Measurements from ENCODE around the gene ARHGAP15.
"Not testable (repeated sequence)": the region's sequence is repeated elsewhere in the genome, so short reads cannot be mapped to it uniquely, and the experiment has no call there.

Gene ARHGAP15

GRCh38 chr2:143524559-143525401 is 395.6 kb downstream of the ARHGAP15 start:
- Histone ChIP-seq H3K27ac (ENCODE audit: low read length) (no peak overlapping the region), H3K27me3 (ENCODE audit: low read depth, low read length) (no peaks in the 10 kb centered on the region), H3K4me1 (ENCODE audit: control insufficient read depth in 1 of 2, insufficient read depth in 2 of 2, low read length in 2 of 2) (peaks cover 4 to 24% of the 10 kb centered on the region in 2 donors), H3K36me3 (ENCODE audit: control insufficient read depth in 1 of 2, insufficient read depth in 2 of 2, low read length in 2 of 2) (no peaks in the 10 kb centered on the region), H3K4me3 (ENCODE audit: low read depth in 1 of 2, low read length in 2 of 2) (no peak overlapping the region), H3K9me3 (ENCODE audit: control insufficient read depth in 1 of 2, low read length in 2 of 2) (no peaks in the 10 kb centered on the region)

- Histone ChIP-seq H3K27me3 (ENCODE audit: low read depth, low read length) (no peaks in the 10 kb centered on the region), H3K4me1 (ENCODE audit: control insufficient read depth in 1 of 2, insufficient read depth in 2 of 2, low read length in 2 of 2) (peaks cover 4 to 24% of the 10 kb centered on the region in 2 donors), H3K4me3 (ENCODE audit: low read depth in 1 of 2, low read length in 2 of 2) (no peak overlapping the region), H3K36me3 (ENCODE audit: control insufficient read depth in 1 of 2, insufficient read depth in 2 of 2, low read length in 2 of 2) (no peaks in the 10 kb centered on the region), H3K9me3 (ENCODE audit: control insufficient read depth in 1 of 2, low read length in 2 of 2) (no peaks in the 10 kb centered on the region), H3K27ac (ENCODE audit: low read length) (no peak overlapping the region)
Measured at GRCh38 chr2:143525402-143525860, 396.2 kb downstream of the ARHGAP15 start.

DNA sequence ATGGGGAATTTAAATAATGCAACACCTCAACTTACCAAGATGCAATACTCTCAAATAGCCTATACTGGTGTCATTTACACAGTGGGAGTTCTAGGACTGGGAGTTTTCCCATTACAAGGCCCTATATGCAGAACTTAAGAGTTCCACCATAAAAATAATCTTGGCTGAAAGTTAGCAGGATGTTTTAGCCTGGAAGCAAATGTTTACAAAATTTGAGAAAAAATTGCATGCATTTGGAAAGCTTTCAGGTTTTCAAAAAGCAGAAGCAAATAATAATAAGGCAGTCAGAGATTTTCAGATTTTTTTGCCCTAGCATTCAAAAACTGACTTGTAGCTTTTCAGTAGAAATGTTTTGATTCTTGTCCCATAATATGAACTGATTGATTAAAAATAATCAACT is 397.3 kb downstream of the ARHGAP15 start:
- no peaks in the 10 kb centered on the region for H3K27me3 ChIP-seq (ENCODE audit: low read depth, low read length)
- H3K9me3 ChIP-seq (ENCODE audit: control insufficient read depth in 1 of 2, low read length in 2 of 2) = no peaks in the 10 kb centered on the region
- no peaks in the 10 kb centered on the region for H3K36me3 ChIP-seq (ENCODE audit: control insufficient read depth in 1 of 2, insufficient read depth in 2 of 2, low read length in 2 of 2)
- H3K4me1 ChIP-seq (ENCODE audit: control insufficient read depth in 1 of 2, insufficient read depth in 2 of 2, low read length in 2 of 2) = peaks cover 4 to 24% of the 10 kb centered on the region in 2 donors
- no peak overlapping the region for H3K27ac ChIP-seq (ENCODE audit: low read length)
- no peak overlapping the region for H3K4me3 ChIP-seq (ENCODE audit: low read depth in 1 of 2, low read length in 2 of 2)

DNA sequence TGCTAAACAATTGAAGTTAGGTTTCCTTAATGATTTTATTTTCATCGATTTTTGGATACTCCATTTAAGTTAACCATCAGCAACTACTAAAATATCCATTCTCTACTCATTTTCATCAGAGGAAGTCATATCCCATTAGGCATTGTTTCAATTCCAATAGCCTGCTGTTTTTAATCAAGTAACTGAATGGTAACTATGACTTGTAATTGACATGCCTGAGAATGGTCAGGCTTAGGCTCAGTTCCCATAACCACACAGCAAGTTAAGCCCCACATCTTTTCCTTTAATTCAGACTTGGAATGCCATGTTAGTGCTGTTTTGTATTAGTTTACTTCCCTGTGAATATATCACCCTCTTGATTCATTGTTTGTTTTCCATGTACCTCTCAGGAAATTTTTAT is 398.8 kb downstream of the ARHGAP15 start:
- Histone ChIP-seq H3K36me3 (ENCODE audit: control insufficient read depth in 1 of 2, insufficient read depth in 2 of 2, low read length in 2 of 2) (no peaks in the 10 kb centered on the region), H3K9me3 (ENCODE audit: control insufficient read depth in 1 of 2, low read length in 2 of 2) (no peaks in the 10 kb centered on the region), H3K4me3 (ENCODE audit: low read depth in 1 of 2, low read length in 2 of 2) (no peak overlapping the region), H3K27ac (ENCODE audit: low read length) (no peak overlapping the region), H3K27me3 (ENCODE audit: low read depth, low read length) (no peaks in the 10 kb centered on the region), H3K4me1 (ENCODE audit: control insufficient read depth in 1 of 2, insufficient read depth in 2 of 2, low read length in 2 of 2) (peaks cover 4 to 24% of the 10 kb centered on the region in 2 donors)

- Histone ChIP-seq H3K36me3 (ENCODE audit: control insufficient read depth in 1 of 2, insufficient read depth in 2 of 2, low read length in 2 of 2) (no peaks in the 10 kb centered on the region), H3K4me1 (ENCODE audit: control insufficient read depth in 1 of 2, insufficient read depth in 2 of 2, low read length in 2 of 2) (peaks cover 3 to 16% of the 10 kb centered on the region in 2 donors), H3K4me3 (ENCODE audit: low read depth in 1 of 2, low read length in 2 of 2) (no peak overlapping the region), H3K27me3 (ENCODE audit: low read depth, low read length) (no peaks in the 10 kb centered on the region), H3K27ac (ENCODE audit: low read length) (no peak overlapping the region), H3K9me3 (ENCODE audit: control insufficient read depth in 1 of 2, low read length in 2 of 2) (no peaks in the 10 kb centered on the region)
Measured at GRCh38 chr2:143529118-143529720, 400.0 kb downstream of the ARHGAP15 start.

- H3K36me3 ChIP-seq (ENCODE audit: control insufficient read depth in 1 of 2, insufficient read depth in 2 of 2, low read length in 2 of 2) = no peaks in the 10 kb centered on the region
- no peaks in the 10 kb centered on the region for H3K9me3 ChIP-seq (ENCODE audit: control insufficient read depth in 1 of 2, low read length in 2 of 2)
- H3K4me3 ChIP-seq (ENCODE audit: low read depth in 1 of 2, low read length in 2 of 2) = no peak overlapping the region
- H3K27ac ChIP-seq (ENCODE audit: low read length) = no peak overlapping the region
- H3K4me1 ChIP-seq (ENCODE audit: control insufficient read depth in 1 of 2, insufficient read depth in 2 of 2, low read length in 2 of 2) = peaks cover 0 to 8% of the 10 kb centered on the region in 2 donors
- no peaks in the 10 kb centered on the region for H3K27me3 ChIP-seq (ENCODE audit: low read depth, low read length)
Measured at GRCh38 chr2:143530758-143531157, 401.5 kb downstream of the ARHGAP15 start.

DNA sequence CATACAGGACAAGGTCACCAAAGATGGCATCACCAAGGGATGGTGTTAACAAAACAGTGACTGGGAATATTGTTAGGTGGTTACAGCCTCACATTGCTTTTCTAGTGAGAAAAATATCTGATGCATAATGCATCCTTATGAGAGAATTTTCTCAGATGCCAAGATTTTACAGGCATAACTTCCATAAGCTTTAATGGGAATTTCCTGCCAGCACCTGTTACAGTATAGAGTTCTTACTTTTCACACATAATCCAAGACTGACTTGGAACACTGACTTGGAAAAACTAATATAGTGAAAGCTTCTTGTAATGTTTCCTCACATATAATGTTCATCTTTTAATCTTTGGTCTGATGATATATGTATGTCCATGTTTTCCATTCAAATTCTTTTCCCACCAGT is 402.8 kb downstream of the ARHGAP15 start:
- no peaks in the 10 kb centered on the region for H3K27me3 ChIP-seq (ENCODE audit: low read depth, low read length)
- H3K4me1 ChIP-seq (ENCODE audit: control insufficient read depth in 1 of 2, insufficient read depth in 2 of 2, low read length in 2 of 2) = no peaks in the 10 kb centered on the region
- H3K9me3 ChIP-seq (ENCODE audit: control insufficient read depth in 1 of 2, low read length in 2 of 2) = no peaks in the 10 kb centered on the region
- no peaks in the 10 kb centered on the region for H3K36me3 ChIP-seq (ENCODE audit: control insufficient read depth in 1 of 2, insufficient read depth in 2 of 2, low read length in 2 of 2)
- no peak overlapping the region for H3K4me3 ChIP-seq (ENCODE audit: low read depth in 1 of 2, low read length in 2 of 2)
- H3K27ac ChIP-seq (ENCODE audit: low read length) = no peak overlapping the region

DNA sequence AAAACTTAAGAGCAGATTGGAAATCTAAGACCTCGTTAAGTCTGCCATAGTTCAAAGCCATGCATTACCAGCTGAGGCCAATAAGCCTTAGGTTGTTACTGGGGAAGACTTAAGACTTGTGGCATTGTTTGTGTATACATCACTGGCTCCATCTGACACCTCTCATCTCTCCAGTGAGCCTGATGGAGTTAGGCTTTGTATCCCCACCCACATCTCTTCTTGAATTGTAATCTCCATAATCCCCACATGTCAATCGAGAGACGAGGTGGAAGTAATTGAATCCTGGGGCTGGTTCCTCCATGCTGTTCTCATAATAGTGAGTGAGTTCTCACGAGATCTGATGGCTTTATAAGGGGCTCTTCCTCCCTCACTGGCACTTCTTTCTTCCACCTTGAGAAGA is 404.6 kb downstream of the ARHGAP15 start:
- Histone ChIP-seq H3K4me3 (ENCODE audit: low read depth in 1 of 2, low read length in 2 of 2) (no peak overlapping the region), H3K36me3 (ENCODE audit: control insufficient read depth in 1 of 2, insufficient read depth in 2 of 2, low read length in 2 of 2) (no peaks in the 10 kb centered on the region), H3K27me3 (ENCODE audit: low read depth, low read length) (no peaks in the 10 kb centered on the region), H3K9me3 (ENCODE audit: control insufficient read depth in 1 of 2, low read length in 2 of 2) (no peaks in the 10 kb centered on the region), H3K4me1 (ENCODE audit: control insufficient read depth in 1 of 2, insufficient read depth in 2 of 2, low read length in 2 of 2) (no peaks in the 10 kb centered on the region), H3K27ac (ENCODE audit: low read length) (no peak overlapping the region)

DNA sequence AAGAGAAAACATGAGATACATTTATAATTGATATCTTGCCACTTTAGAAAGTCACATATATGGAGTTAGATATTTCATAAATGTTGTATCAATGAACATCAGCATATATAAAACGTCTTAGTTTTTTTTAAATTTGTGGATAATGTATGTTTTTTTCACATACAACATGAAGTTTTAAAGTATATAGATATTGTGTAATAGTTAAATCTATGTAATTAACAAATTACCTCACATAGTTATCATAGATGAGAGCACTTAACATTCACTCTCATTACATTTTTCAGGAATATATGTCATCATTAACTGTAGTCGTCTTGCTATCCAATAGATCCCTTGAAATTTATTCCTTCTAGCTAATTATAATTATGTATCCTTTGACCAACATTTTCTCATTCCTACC is 406.6 kb downstream of the ARHGAP15 start:
- Histone ChIP-seq H3K27me3 (ENCODE audit: low read depth, low read length) (no peaks in the 10 kb centered on the region), H3K36me3 (ENCODE audit: control insufficient read depth in 1 of 2, insufficient read depth in 2 of 2, low read length in 2 of 2) (no peaks in the 10 kb centered on the region), H3K27ac (ENCODE audit: low read length) (no peak overlapping the region), H3K4me1 (ENCODE audit: control insufficient read depth in 1 of 2, insufficient read depth in 2 of 2, low read length in 2 of 2) (no peaks in the 10 kb centered on the region), H3K4me3 (ENCODE audit: low read depth in 1 of 2, low read length in 2 of 2) (no peak overlapping the region), H3K9me3 (ENCODE audit: control insufficient read depth in 1 of 2, low read length in 2 of 2) (no peaks in the 10 kb centered on the region)

GRCh38 chr2:143541899-143542298 is 412.7 kb downstream of the ARHGAP15 start:
- not testable (repeated sequence) for H3K4me3 ChIP-seq (ENCODE audit: low read depth in 1 of 2, low read length in 2 of 2); H3K9me3 ChIP-seq (ENCODE audit: control insufficient read depth in 1 of 2, low read length in 2 of 2); H3K27me3 ChIP-seq (ENCODE audit: low read depth, low read length); H3K27ac ChIP-seq (ENCODE audit: low read length); H3K36me3 ChIP-seq (ENCODE audit: control insufficient read depth in 1 of 2, insufficient read depth in 2 of 2, low read length in 2 of 2); H3K4me1 ChIP-seq (ENCODE audit: control insufficient read depth in 1 of 2, insufficient read depth in 2 of 2, low read length in 2 of 2)

- Histone ChIP-seq H3K4me1 (ENCODE audit: control insufficient read depth in 1 of 2, insufficient read depth in 2 of 2, low read length in 2 of 2) (peaks cover 0 to 3% of the 10 kb centered on the region in 2 donors), H3K4me3 (ENCODE audit: low read depth in 1 of 2, low read length in 2 of 2) (no peak overlapping the region), H3K27me3 (ENCODE audit: low read depth, low read length) (no peaks in the 10 kb centered on the region), H3K9me3 (ENCODE audit: control insufficient read depth in 1 of 2, low read length in 2 of 2) (no peaks in the 10 kb centered on the region), H3K36me3 (ENCODE audit: control insufficient read depth in 1 of 2, insufficient read depth in 2 of 2, low read length in 2 of 2) (no peaks in the 10 kb centered on the region), H3K27ac (ENCODE audit: low read length) (no peak overlapping the region)
Measured at GRCh38 chr2:143545059-143545948, 416.1 kb downstream of the ARHGAP15 start.

Data from muscle layer of duodenum (tissue), 2 donors.